HG02938 (cell line): ENCODE data around the gene MUC13.

ENCODE experiments used
- ATAC-seq: cut with Tn5 transposase; IDR thresholded peaks from one replicate; pipeline ENCODE4 v1.9.1; 2021; ENCODE audit warnings: mild to moderate bottlenecking, moderate library complexity; ENCODE audit not compliant: unreplicated experiment

Gene MUC13

DNA sequence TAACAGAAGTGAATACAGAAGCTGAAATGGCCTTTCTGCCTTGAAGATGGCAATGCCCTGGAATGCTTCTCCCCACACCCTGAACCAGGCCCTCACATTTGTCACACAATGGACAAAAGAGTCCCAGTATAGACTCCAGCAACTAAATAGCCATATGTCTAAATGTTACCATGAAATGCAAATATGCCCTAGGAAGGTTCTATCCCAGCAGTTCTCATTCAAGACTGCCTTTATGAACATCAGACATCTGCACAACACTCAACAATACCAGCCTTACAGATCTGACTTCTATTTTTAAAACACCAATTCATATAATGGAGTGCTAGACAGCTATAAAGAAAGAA is 55.2 kb downstream of the MUC13 start:
- no peak for ATAC-seq

GRCh38 chr3:124878561-124879336 is 55.8 kb downstream of the MUC13 start:
- no peak for ATAC-seq

GRCh38 chr3:124877674-124878073 is 56.9 kb downstream of the MUC13 start:
- ATAC-seq = no peak

- no peak for ATAC-seq
These were observed 58.1 kb downstream of the MUC13 start for GRCh38 chr3:124876401-124876878.

GRCh38 chr3:124873226-124873625 is 61.3 kb downstream of the MUC13 start:
- no peak for ATAC-seq

- no peak for ATAC-seq
These were observed 67.0 kb downstream of the MUC13 start for GRCh38 chr3:124867511-124867910.

DNA sequence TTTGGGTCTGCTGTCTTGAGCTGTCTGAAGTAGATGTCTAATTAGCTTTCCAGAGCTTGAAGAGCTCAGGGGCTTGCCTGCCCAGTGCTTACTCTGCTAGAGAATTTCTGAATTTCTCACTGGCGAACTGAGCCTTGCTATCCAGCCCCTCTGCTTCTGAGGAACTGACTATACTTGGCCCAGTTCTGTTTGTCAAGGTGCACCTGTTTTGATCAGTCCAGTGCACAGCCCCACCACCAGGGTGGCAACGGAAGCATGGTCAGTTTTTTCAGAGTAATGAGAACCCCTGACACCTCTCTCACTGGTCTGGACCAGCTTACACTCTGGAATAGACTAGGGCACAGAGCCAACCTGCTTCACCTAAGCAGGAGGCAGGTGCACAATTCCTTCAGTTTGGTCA is 72.5 kb downstream of the MUC13 start:
- ATAC-seq = no peak

DNA sequence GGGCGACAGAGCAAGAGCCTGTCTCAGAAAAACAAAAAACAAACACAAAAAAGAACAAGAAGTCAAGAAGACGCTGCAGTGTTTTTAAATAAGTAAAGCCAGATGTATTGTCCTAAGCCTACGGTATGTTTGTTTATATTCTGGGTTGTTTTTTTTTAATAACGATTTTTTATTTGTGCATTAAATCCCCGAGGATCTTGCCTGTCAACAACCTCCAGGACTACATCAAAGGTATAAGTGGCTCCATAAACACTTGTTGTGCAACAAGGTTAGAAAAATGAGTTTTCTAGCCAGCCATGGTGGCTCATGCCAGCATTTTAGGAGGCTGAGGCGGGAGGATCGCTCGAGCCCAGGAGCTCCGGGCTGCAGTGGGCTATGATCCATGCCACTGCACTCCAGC is 73.5 kb downstream of the MUC13 start:
- ATAC-seq = no peak

- ATAC-seq = no peak
These were observed 74.0 kb downstream of the MUC13 start for GRCh38 chr3:124860599-124860998.

- ATAC-seq = no peak
These were observed 75.5 kb downstream of the MUC13 start for GRCh38 chr3:124859025-124859424.

- no peak for ATAC-seq
These were observed 76.3 kb downstream of the MUC13 start for GRCh38 chr3:124858275-124858674.

DNA sequence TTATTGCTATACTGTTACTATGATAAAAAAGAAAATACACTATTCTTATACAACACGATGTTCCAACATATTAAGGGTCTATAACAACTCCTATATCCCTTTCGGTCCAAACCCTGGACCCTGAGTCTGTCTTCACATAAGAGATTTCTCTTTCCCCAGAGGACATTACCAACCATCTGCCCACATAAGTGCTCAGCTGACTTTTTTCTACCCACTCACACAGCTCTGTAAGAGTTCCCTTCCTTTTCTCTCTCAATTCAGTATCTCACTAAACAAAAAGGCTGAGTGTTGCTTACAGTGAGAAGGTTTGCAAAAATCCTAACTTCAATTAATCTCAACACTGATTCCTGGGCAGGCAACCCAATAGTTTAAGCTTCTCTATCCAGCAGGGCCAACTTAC is 77.9 kb downstream of the MUC13 start:
- no peak for ATAC-seq
